GM12891 (cell line): ENCODE results near the gene GNB3.
"Not testable (repeated sequence)": the region's sequence is repeated elsewhere in the genome, so short reads cannot be mapped to it uniquely, and the experiment has no call there.

ENCODE experiments used
- DNase-seq: peaks from one replicate; pipeline ENCODE4 v3.0.0; 2011; ENCODE audit warnings: low spot score; ENCODE audit not compliant: insufficient read length
- FAIRE-seq: peaks from 2 replicates; lab custom pipeline; 2011; peaks lifted over from hg19 to GRCh38; lab: Jason Lieb, UNC
- PAX5 ChIP-seq: IDR thresholded peaks from 2 replicates; pipeline ENCODE4 v1.6.1; 2011; ENCODE audit warnings: low read length, moderate library complexity, mild to moderate bottlenecking; ENCODE audit not compliant: insufficient read depth, severe bottlenecking
- POLR2A ChIP-seq: IDR thresholded peaks from 2 replicates; pipeline ENCODE4 v1.6.1; 2011; ENCODE audit warnings: low read depth, low read length, control low read depth
- POLR2AphosphoS5 ChIP-seq: IDR thresholded peaks from 2 replicates; pipeline ENCODE4 v1.6.1; 2011; ENCODE audit warnings: low read depth, low read length, control low read depth
- POU2F2 ChIP-seq: IDR thresholded peaks from 2 replicates; pipeline ENCODE4 v1.6.1; 2011; ENCODE audit warnings: low read depth, mild to moderate bottlenecking, control low read depth, low read length, moderate library complexity
- SPI1 ChIP-seq: IDR thresholded peaks from 2 replicates; pipeline ENCODE4 v1.6.1; 2011; ENCODE audit warnings: low read depth, low read length, control low read depth
- TAF1 ChIP-seq: IDR thresholded peaks from 2 replicates; pipeline ENCODE4 v1.6.1; 2011; ENCODE audit warnings: low read depth, low read length, control low read depth

The GNB3 gene

GRCh38 chr12:6866920-6867412 is 26.2 kb downstream of the GNB3 start:
- TF ChIP-seq POLR2A (no peak), POU2F2 (no peak), TAF1 (no peak), SPI1 (no peak), PAX5 (no peak), POLR2AphosphoS5 (no peak)
- FAIRE-seq, result no peak
- DNase-seq, result no peak

GRCh38 chr12:6867413-6868210 is 26.9 kb downstream of the GNB3 start, which contains the start of gene TPI1:
TSS of gene TPI1 (plus strand) at chr12:6867531. CDS start at chr12:6867567, 36 bp downstream.
- DNase-seq, result peak; percentile 93
- FAIRE-seq, result peak; percentile 97
- no peak for TF ChIP-seq PAX5
- TF ChIP-seq SPI1, result no peak
- TF ChIP-seq POLR2A, result peak; percentile 98
- peak; percentile 98 for TF ChIP-seq POLR2AphosphoS5
- peak; percentile 96 for TF ChIP-seq TAF1
- peak; percentile 81 for TF ChIP-seq POU2F2

GRCh38 chr12:6868211-6869048 is 27.7 kb downstream of the GNB3 start:
- no peak for TF ChIP-seq POLR2A
- TF ChIP-seq SPI1, result no peak
- no peak for TF ChIP-seq POLR2AphosphoS5
- TF ChIP-seq PAX5, result no peak
- TF ChIP-seq TAF1, result no peak
- TF ChIP-seq POU2F2, result no peak
- no peak for DNase-seq
- FAIRE-seq, result peak; percentile 87

GRCh38 chr12:6869049-6870021 is 28.6 kb downstream of the GNB3 start:
- DNase-seq (no peak), FAIRE-seq (peak; percentile 83)
- TF ChIP-seq POLR2A (peak; percentile 16; the same call in 1 of the 2 replicates), POU2F2 (no peak), TAF1 (no peak)

GRCh38 chr12:6870304-6870703 is 29.6 kb downstream of the GNB3 start:
- not testable (repeated sequence) for FAIRE-seq, DNase-seq

- DNase-seq, result no peak
- peak; percentile 80 for TF ChIP-seq POLR2AphosphoS5
- no peak for TF ChIP-seq PAX5
- peak; percentile 63 for TF ChIP-seq POLR2A
- peak; percentile 77 for TF ChIP-seq POU2F2
- TF ChIP-seq SPI1, result no peak
- TF ChIP-seq TAF1, result no peak
- FAIRE-seq, result no peak
Measured at GRCh38 chr12:6871052-6871957, 30.6 kb downstream of the GNB3 start.

GRCh38 chr12:6872073-6873048 is 31.6 kb downstream of the GNB3 start:
- TF ChIP-seq SPI1, result no peak
- TF ChIP-seq POLR2A, result 0 out of 2 replicates have a peak, but pooled peaks have one; percentile 24
- DNase-seq (peak; percentile 76), FAIRE-seq (peak; percentile 93)
